ENCODE data around the gene SCAF11.

GRCh38 chr12:45918818-45919217 lies 71.6 kb downstream of the SCAF11 start:
- no peak for TF ChIP-seq EZH2phosphoT487 (IDR thresholded peaks at IDR 0.05; ENCODE audit: low read depth, severe bottlenecking, unreplicated experiment)
- TF ChIP-seq, protein P1, sequence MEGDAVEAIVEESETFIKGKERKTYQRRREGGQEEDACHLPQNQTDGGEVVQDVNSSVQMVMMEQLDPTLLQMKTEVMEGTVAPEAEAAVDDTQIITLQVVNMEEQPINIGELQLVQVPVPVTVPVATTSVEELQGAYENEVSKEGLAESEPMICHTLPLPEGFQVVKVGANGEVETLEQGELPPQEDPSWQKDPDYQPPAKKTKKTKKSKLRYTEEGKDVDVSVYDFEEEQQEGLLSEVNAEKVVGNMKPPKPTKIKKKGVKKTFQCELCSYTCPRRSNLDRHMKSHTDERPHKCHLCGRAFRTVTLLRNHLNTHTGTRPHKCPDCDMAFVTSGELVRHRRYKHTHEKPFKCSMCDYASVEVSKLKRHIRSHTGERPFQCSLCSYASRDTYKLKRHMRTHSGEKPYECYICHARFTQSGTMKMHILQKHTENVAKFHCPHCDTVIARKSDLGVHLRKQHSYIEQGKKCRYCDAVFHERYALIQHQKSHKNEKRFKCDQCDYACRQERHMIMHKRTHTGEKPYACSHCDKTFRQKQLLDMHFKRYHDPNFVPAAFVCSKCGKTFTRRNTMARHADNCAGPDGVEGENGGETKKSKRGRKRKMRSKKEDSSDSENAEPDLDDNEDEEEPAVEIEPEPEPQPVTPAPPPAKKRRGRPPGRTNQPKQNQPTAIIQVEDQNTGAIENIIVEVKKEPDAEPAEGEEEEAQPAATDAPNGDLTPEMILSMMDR (IDR thresholded peaks at IDR 0.05; ENCODE audit: poor library complexity): no peak

Data from hepatocyte (in vitro differentiated cells).